ENCODE measurements around the gene P2RY10.
"Not testable (repeated sequence)": the region's sequence is repeated elsewhere in the genome, so short reads cannot be mapped to it uniquely, and the experiment has no call there.

Gene P2RY10, protein sequence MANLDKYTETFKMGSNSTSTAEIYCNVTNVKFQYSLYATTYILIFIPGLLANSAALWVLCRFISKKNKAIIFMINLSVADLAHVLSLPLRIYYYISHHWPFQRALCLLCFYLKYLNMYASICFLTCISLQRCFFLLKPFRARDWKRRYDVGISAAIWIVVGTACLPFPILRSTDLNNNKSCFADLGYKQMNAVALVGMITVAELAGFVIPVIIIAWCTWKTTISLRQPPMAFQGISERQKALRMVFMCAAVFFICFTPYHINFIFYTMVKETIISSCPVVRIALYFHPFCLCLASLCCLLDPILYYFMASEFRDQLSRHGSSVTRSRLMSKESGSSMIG

GRCh38 chrX:78945186-78945912 lies at the start of gene P2RY10:
TSS of gene P2RY10 (plus strand) at chrX:78945391. CDS start at chrX:78960521, 15,130 bp downstream.
- no peak for DNase-seq (ENCODE audit: low spot score)

GRCh38 chrX:78922754-78923153 lies 22.4 kb upstream of the P2RY10 start:
- no peak for DNase-seq (ENCODE audit: low spot score)

- no peak for DNase-seq (ENCODE audit: low spot score)
These were observed 21.8 kb upstream of the P2RY10 start for GRCh38 chrX:78923198-78924015.

DNA sequence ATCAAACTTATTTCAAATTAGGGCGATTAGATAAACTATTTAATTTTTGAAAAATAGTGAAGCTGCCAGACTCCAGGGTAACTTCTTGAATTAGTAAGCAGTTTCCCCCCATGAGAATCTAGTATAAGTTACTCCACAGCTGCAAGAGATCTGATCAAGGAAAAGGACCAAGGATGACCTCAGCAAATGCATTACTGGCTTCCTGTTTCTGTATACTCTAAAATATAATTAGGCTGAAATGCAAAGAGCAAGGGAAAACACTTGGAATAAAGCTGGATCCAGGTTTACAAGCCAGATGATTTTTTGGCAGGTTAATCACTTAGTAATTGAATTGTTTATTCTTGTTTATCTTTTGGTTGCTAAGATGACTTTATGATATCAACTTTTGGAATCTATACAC lies 13.4 kb upstream of the P2RY10 start:
- no peak for DNase-seq (ENCODE audit: low spot score)

- no peak for DNase-seq (ENCODE audit: low spot score)
These were observed 10.3 kb upstream of the P2RY10 start for GRCh38 chrX:78934866-78935265.

DNA sequence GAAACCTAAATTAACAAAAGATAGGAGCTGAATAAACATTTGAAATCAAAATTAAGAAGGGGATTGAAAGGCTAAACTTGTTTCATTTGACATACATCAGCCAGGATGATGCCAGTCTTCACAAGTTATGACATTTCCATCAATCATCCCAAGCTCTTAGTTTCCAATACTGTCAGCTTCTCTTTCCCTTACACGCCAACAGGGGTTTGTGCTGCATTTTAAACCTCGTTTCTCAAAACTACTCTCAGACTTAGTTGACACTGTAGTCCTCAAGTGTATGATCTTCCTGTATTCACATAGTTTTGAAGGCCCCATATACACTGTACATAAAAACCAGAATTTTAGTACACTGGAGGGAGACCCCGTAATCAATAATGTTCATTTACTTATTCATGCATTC lies 840 bp upstream of the P2RY10 start:
- no peak for DNase-seq (ENCODE audit: low spot score)

GRCh38 chrX:78946178-78946931 lies 1.2 kb downstream of the P2RY10 start:
- no peak for DNase-seq (ENCODE audit: low spot score)

DNA sequence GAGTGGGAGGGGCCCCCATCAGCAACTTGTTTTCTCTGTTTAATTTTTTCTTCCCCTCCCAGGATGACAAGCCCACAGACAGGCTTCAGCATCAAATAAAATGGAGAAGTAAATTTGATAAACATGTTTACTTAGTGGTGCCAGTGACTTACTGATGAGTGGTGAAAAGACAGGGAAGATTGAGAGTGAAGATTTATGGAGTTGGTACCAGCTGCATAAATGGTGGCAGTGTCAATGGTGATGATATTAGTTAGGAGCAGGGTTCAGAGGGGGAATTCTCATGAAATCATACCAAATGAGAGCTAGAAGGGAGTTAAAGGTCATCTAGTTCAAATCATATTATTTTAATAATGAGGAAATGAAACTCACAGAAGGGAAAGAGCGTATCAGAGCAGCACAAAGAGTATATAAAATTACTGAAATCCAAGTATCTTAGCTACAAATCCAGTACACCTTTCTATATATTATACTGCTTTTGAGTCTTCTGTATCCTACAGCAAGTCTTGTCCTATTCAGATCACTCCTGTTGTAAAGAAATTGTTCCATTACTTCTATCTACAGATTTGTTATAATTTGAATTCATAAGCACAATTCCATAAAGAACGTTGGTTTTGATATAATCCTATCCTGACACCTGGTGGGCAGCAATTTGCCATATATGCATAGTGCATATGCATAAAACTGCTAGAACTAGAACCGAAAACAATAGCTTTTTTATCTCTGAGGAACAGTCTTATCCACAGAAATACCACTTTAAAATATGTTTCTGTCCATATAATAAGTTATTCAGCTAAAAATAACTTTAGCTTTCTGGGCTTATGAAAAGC lies 5.0 kb downstream of the P2RY10 start:
- no peak for DNase-seq (ENCODE audit: low spot score)

- DNase-seq (ENCODE audit: low spot score) = no peak
These were observed 12.0 kb downstream of the P2RY10 start for GRCh38 chrX:78957049-78957767.

DNA sequence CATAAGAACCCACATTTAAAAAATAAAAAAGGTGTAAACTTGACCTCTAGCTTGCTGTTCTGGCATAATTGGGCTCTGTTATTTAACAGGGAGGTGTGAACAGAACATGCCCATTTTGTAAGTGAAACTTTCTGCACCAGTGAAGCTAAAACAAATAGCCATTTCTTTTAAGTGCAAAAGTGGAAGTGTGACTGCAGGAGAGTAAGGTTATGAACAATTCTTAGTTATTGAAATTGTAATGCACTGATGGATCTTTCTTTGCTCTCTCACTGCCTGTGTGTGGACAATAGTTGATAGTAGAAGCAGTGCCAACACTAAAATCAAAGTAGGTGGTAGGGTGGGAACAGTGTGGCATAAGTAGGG lies 12.6 kb downstream of the P2RY10 start:
- no peak for DNase-seq (ENCODE audit: low spot score)

GRCh38 chrX:78958419-78959116 lies 13.4 kb downstream of the P2RY10 start:
- no peak for DNase-seq (ENCODE audit: low spot score)

- no peak for DNase-seq (ENCODE audit: low spot score)
These were observed 15.7 kb downstream of the P2RY10 start for GRCh38 chrX:78960888-78961287.

- DNase-seq (ENCODE audit: low spot score) = no peak
These were observed 19.4 kb downstream of the P2RY10 start for GRCh38 chrX:78964598-78964997.

DNA sequence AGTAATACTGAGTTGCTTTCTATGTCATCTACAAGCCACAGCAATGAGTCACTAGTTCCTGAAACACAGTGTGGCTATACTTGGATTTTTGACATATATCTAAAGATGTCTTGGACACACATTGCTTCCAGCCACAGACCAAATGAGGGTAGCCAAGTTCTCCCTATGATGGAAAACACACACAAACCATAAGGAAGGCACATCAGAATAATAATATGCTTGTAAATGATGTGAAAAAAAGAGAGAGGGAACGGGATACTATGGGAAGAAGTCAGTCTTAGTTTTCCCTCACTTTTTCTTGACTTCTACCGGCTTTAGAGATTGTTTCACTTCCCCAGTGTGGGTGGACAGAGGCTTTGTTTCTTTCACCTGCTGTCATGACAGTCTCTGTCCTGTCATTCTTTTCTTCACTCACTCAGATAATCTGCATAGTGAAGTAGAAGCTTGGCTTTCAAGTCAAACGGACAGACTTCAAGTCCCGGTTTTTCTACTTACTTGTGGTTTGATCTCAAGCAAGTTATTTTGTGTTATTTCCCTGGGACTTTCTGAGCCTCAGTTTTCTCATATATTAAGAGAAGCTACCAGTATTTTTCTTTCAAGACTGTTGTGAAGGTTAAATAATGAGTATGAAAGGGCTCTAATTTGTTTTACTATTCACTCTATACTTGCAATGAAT lies 34.7 kb downstream of the P2RY10 start:
- DNase-seq (ENCODE audit: low spot score) = no peak

- no peak for DNase-seq (ENCODE audit: low spot score)
These were observed 44.2 kb downstream of the P2RY10 start for GRCh38 chrX:78989349-78989748.

GRCh38 chrX:78997870-78998558 lies 52.8 kb downstream of the P2RY10 start:
- no peak for DNase-seq (ENCODE audit: low spot score)

- not testable (repeated sequence) for DNase-seq (ENCODE audit: low spot score)
These were observed 62.3 kb downstream of the P2RY10 start for GRCh38 chrX:79007540-79007939.

Data from HuH-7 (cell line).